GM12878 (cell line): Measurements from ENCODE around the gene STAT4. TPM values are rescaled to one million over a fixed set of nuclear protein-coding genes. Genes with fewer than 3 reads are reported as not detected.

ENCODE experiments used
- ATAC-seq: fragments of 200-7000 bp; cut with Tn5 transposase; 3 replicates; pipeline ENCODE4 v1.9.1; 2020; ENCODE audit warnings: mild to moderate bottlenecking, moderate library complexity
- BruUV-seq: library from RNA; stranded (reverse); fragments of 400-500 nt; replicated peaks from 2 replicates; lab custom pipeline; 2021; lab: Mats Ljungman, UMichigan
- CTCF ChIA-PET: fragments of 300-600 bp; sonication (Branson Sonifier 250); formaldehyde crosslinking; extraction: SDS; loops from one replicate; lab custom pipeline; 2021; ENCODE audit warnings: inconsistent platforms; lab: Yijun Ruan, JAX
- POLR2A ChIA-PET: fragments of 350-600 bp; formaldehyde crosslinking; extraction: SDS; loops from one replicate; lab custom pipeline; 2021; ENCODE audit warnings: inconsistent platforms; lab: Charles Lee
- RAD21 ChIA-PET: fragments of 300-600 bp; sonication (Branson Sonifier 250); formaldehyde crosslinking; loops from one replicate; lab custom pipeline; 2023; ENCODE audit warnings: antibody characterized with exemption; ENCODE audit not compliant: unreplicated experiment; lab: Charles Lee
- SMC1A ChIA-PET: fragments of 300-600 bp; sonication (Branson Sonifier 250); formaldehyde crosslinking; loops from one replicate; lab custom pipeline; 2023; ENCODE audit not compliant: unreplicated experiment, uncharacterized antibody; lab: Charles Lee
- DNase-seq: peaks from one replicate; pipeline ENCODE4 v3.0.0-alpha.2; 2011; ENCODE audit warnings: low read depth, low spot score
- FAIRE-seq: peaks from 3 replicates; lab custom pipeline; 2011; peaks lifted over from hg19 to GRCh38; lab: Jason Lieb, UNC
- H2AFZ ChIP-seq: 2 replicates; pipeline ENCODE4 v1.6.0; 2011; ENCODE audit warnings: low read depth, low read length, control low read depth; ENCODE audit not compliant: control insufficient read depth
- H3K27ac ChIP-seq: 2 replicates; pipeline ENCODE4 v1.5.1; 2011; ENCODE audit warnings: control low read depth; ENCODE audit not compliant: control insufficient read depth, insufficient read depth
- H3K27me3 ChIP-seq, 2 experiments: replicated peaks in 1 of 2; 2 replicates each; pipeline versions ENCODE4 v1.6.0 to v1.6.1; 2011; ENCODE audit warnings: low read length in 1 of 2; ENCODE audit not compliant: control insufficient read depth in 2 of 2, insufficient read depth in 2 of 2
- H3K36me3 ChIP-seq, 2 experiments: 2 replicates each; pipeline ENCODE4 v1.5.1; 2011; ENCODE audit warnings: low read length in 1 of 2; ENCODE audit not compliant: control insufficient read depth in 2 of 2, insufficient read depth in 2 of 2
- H3K4me1 ChIP-seq: 2 replicates; pipeline ENCODE4 v1.6.1; 2011; ENCODE audit warnings: mild to moderate bottlenecking, low read length, moderate library complexity, mixed read lengths; ENCODE audit not compliant: control insufficient read depth, insufficient read depth
- H3K4me2 ChIP-seq: 2 replicates; pipeline ENCODE4 v1.6.0; 2011; ENCODE audit warnings: control low read depth; ENCODE audit not compliant: control insufficient read depth, insufficient read depth
- H3K4me3 ChIP-seq: fragments of 200-600 bp; sonication (generic); 2 replicates; pipeline ENCODE4 v1.5.1; 2016
- H3K79me2 ChIP-seq: 2 replicates; pipeline ENCODE4 v1.6.0; 2011; ENCODE audit warnings: low read length; ENCODE audit not compliant: control insufficient read depth, insufficient read depth
- H3K9ac ChIP-seq: 2 replicates; pipeline ENCODE4 v1.8.0; 2011; ENCODE audit warnings: low read length, control low read depth, mixed read lengths; ENCODE audit not compliant: control insufficient read depth, insufficient read depth
- H3K9me3 ChIP-seq: replicated peaks from 3 replicates; pipeline ENCODE4 v1.5.1; 2011; ENCODE audit warnings: mild to moderate bottlenecking, low read length; ENCODE audit not compliant: control insufficient read depth, insufficient read depth
- H4K20me1 ChIP-seq: 2 replicates; pipeline ENCODE4 v1.6.0; 2011; ENCODE audit not compliant: control insufficient read depth, insufficient read depth
- ATF7 ChIP-seq: fragments of 450-650 bp; IDR thresholded peaks from 2 replicates; pipeline ENCODE4 v1.6.1; 2016; ENCODE audit warnings: low read depth, mild to moderate bottlenecking
- EGR1 ChIP-seq, 2 experiments: IDR thresholded peaks; 1 replicate in 1 of 2; 2 replicates in 1 of 2; pipeline ENCODE4 v1.6.1; 2011 to 2012; ENCODE audit warnings: low read depth in 2 of 2, low read length in 2 of 2, borderline replicate concordance in 1 of 2, mild to moderate bottlenecking in 1 of 2, moderate library complexity in 1 of 2
- ESRRA ChIP-seq: IDR thresholded peaks from 2 replicates; pipeline ENCODE4 v1.6.1; 2012; ENCODE audit warnings: mild to moderate bottlenecking, low read length, improper control_type of control experiment
- EZH2 ChIP-seq: IDR thresholded peaks from 2 replicates; pipeline ENCODE4 v1.6.1; 2012; ENCODE audit warnings: low read depth, mild to moderate bottlenecking, control low read depth, inconsistent platforms, low read length, borderline replicate concordance; ENCODE audit not compliant: control insufficient read depth
- HDAC2 ChIP-seq: fragments of 200-600 bp; sonication (generic); IDR thresholded peaks from 2 replicates; pipeline ENCODE4 v1.6.1; 2017
- HDAC6 ChIP-seq: fragments of 200-600 bp; sonication (generic); IDR thresholded peaks from one replicate; pipeline ENCODE4 v1.8.0; 2017; ENCODE audit warnings: antibody characterized with exemption; ENCODE audit not compliant: unreplicated experiment
- JUND ChIP-seq: IDR thresholded peaks from 2 replicates; pipeline ENCODE4 v1.6.1; 2012; ENCODE audit warnings: low read depth, mild to moderate bottlenecking, low read length, improper control_type of control experiment, moderate library complexity
- NR2C2 ChIP-seq: IDR thresholded peaks from 2 replicates; pipeline ENCODE4 v1.6.1; 2011; ENCODE audit warnings: borderline replicate concordance, low read depth; ENCODE audit not compliant: control insufficient read depth, insufficient read length
- PML ChIP-seq: IDR thresholded peaks from 2 replicates; pipeline ENCODE4 v1.6.1; 2012; ENCODE audit warnings: low read length, inconsistent platforms
- SMARCA5 ChIP-seq: fragments of 450-650 bp; IDR thresholded peaks from 2 replicates; pipeline ENCODE4 v1.6.1; 2017; ENCODE audit warnings: mild to moderate bottlenecking
- WGBS: methylation state at CpG from one replicate; pipeline ENCODE4 v1.1.6; 2016; ENCODE audit warnings: low lambda C conversion rate; ENCODE audit not compliant: insufficient replicate concordance, insufficient coverage; ENCODE audit errors: missing lambda C conversion rate; 5-methylcytosine and 5-hydroxymethylcytosine counted together
- in situ Hi-C: fragments of 300-500 bp; cut with MboI; formaldehyde crosslinking; loops from 9 replicates; pipeline ENCODE4 v1.14.3; 2018; ENCODE audit warnings: mixed read lengths
- intact Hi-C: fragments of 100-400 bp; cut with micrococcal nuclease; formaldehyde crosslinking; loops from one replicate; pipeline ENCODE4 v1.14.2; 2022; ENCODE audit not compliant: unreplicated experiment
- polyA plus RNA-seq, 11 experiments: library from polyadenylated mRNA; depleted of rRNA in 4 of 11; unstranded in 6 of 11; stranded (reverse) in 5 of 11; fragments of >200 nt; fragmentation: Nextera tagmentation in 4 of 11; fragmentation: Illumina TruSeq in 1 of 11; extraction: Ambion mirVana in 4 of 11; extraction: Trizol in 1 of 11; gene quantifications; 1 replicate in 1 of 11; 2 replicates in 10 of 11; pipeline versions ENCODE4 v1.2.1 to v1.2.3, GENCODE V29; 2011 to 2016; ENCODE audit warnings: inconsistent platforms in 2 of 11, missing spikeins in 2 of 11, low read depth in 1 of 11
- total RNA-seq, 4 experiments: library from RNA; depleted of rRNA in 3 of 4; stranded (reverse); fragments of >200 nt in 3 of 4; fragmentation: Illumina TruSeq in 1 of 4; extraction: Trizol in 1 of 4; gene quantifications; 2 replicates each; pipeline versions ENCODE4 v1.2.1 to v1.2.3, GENCODE V29; 2013 to 2021

STAT4 gene
- total and polyA plus RNA-seq, 10 of the 15 experiments (the other 5 are each of a cell fraction or from before 2014, with no cell fraction given), result 3.1 to 9.3 (median 7.1) TPM

- H3K4me2 ChIP-seq, result no peak overlapping the region
- DNase-seq (no peak), ATAC-seq (no peak), FAIRE-seq (no peak)
- no peak overlapping the region for H3K9ac ChIP-seq
- H3K4me3 ChIP-seq, result no peak overlapping the region
- POLR2A ChIA-PET, result no interaction called here
- no peak for TF ChIP-seq HDAC2
- no peak for TF ChIP-seq JUND
- no peak for TF ChIP-seq ATF7
- SMC1A ChIA-PET, result no interaction called here
- WGBS, result 9% methylated on average over 2 of the region's 2 CpGs
- intact Hi-C loops, result no loop called here
- CTCF ChIA-PET, result interaction anchor here (0.6 kb wide), 1 partner anchor 1305 kb away, joined by 3 read pairs; no protein-coding TSS in a partner anchor
- BruUV-seq, result no TSS peak
- H3K4me1 ChIP-seq, result no peaks in the 10 kb centered on the region
- no peaks in the 10 kb centered on the region for H3K27me3 ChIP-seq
- RAD21 ChIA-PET, result no interaction called here
- no peaks in the 10 kb centered on the region for H3K9me3 ChIP-seq
- H3K36me3 ChIP-seq, result no peaks in the 10 kb centered on the region
- no peaks in the 10 kb centered on the region for H4K20me1 ChIP-seq
- in situ Hi-C loops, result no loop called here
- H3K79me2 ChIP-seq, result no peaks in the 10 kb centered on the region
- no peak overlapping the region for H3K27ac ChIP-seq
- no peak overlapping the region for H2AFZ ChIP-seq
Measured at GRCh38 chr2:191082321-191082720, 68.5 kb downstream of the STAT4 start.

DNA sequence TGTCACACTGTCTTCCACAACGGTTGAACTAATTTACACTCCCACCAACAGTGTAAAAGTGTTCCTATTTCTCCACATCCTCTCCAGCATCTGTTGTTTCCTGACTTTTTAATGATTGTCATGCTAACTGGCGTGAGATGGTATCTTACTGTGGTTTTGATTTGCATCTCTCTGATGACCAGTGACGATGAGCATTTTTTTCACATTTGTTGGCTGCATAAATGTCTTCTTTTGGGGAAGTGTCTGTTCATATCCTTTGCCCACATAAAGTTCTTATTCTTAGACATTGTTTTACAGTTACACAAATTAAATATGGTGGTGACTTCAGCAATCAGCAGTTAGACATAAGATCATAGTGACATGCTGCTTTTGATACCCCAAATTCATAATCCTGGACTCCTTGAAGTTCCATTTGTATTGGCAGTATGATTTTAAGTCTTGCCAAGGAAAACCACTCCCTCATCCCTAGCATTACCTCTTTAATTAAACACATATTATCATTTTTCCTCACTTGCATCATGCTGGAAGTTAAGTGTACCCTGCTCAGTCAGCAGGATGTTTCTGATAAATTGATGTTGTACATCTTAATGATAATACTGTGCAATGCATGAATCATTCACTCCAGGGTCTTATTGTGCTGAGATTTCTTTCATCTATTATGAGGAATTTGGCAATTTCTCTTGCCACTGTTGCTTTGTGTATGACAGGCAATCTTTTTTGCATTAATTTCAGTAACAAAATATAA, 69.2 kb downstream of the STAT4 start:
- H4K20me1 ChIP-seq, result no peaks in the 10 kb centered on the region
- TF ChIP-seq NR2C2, result no peak
- no peak for TF ChIP-seq ESRRA
- TF ChIP-seq HDAC6, result no peak
- TF ChIP-seq EZH2, result no peak
- no peak for TF ChIP-seq PML
- TF ChIP-seq SMARCA5, result no peak
- no peak for TF ChIP-seq EGR1 (IDR thresholded peaks at IDR 0.05; ENCODE audit: borderline replicate concordance in 1 of 2, low read depth in 2 of 2, low read length in 2 of 2)
- TF ChIP-seq, all 136 proteins: peak for 0
- in situ Hi-C loops, result no loop called here
- Histone ChIP-seq H3K4me1 (no peaks in the 10 kb centered on the region), H3K36me3 (no peaks in the 10 kb centered on the region), H3K27me3 (no peaks in the 10 kb centered on the region), H2AFZ (no peak overlapping the region), H3K9me3 (no peaks in the 10 kb centered on the region), H3K4me3 (no peak overlapping the region), H3K4me2 (no peak overlapping the region), H3K27ac (no peak overlapping the region), H3K9ac (no peak overlapping the region), H3K79me2 (no peaks in the 10 kb centered on the region)
- intact Hi-C loops, result no loop called here
- ChIA-PET POLR2A (no interaction called here), SMC1A (no interaction called here), CTCF (no interaction called here), RAD21 (no interaction called here)
- BruUV-seq, result no TSS peak
- ATAC-seq (no peak), FAIRE-seq (peak; percentile 61), DNase-seq (no peak)
- WGBS, result 1% methylated on average over 3 of the region's 3 CpGs
